HG02571 (cell line): ENCODE measurements around the gene ATG9B.

Experiments
- ATAC-seq: cut with Tn5 transposase; IDR thresholded peaks from one replicate; pipeline ENCODE4 v1.9.1; 2021; ENCODE audit warnings: mild to moderate bottlenecking, moderate library complexity; ENCODE audit not compliant: unreplicated experiment

Gene ATG9B

GRCh38 chr7:150988230-150989226 is 35.8 kb downstream of the ATG9B start:
- ATAC-seq = no peak

- ATAC-seq = no peak
Observed at GRCh38 chr7:150986556-150986955, 37.7 kb downstream of the ATG9B start.

GRCh38 chr7:150986099-150986512 is 38.2 kb downstream of the ATG9B start:
- ATAC-seq = no peak

- no peak for ATAC-seq
Observed at GRCh38 chr7:150983893-150984368, 40.4 kb downstream of the ATG9B start.

- ATAC-seq = no peak
Observed at GRCh38 chr7:150982351-150982750, 41.9 kb downstream of the ATG9B start.

GRCh38 chr7:150981644-150982043 is 42.6 kb downstream of the ATG9B start:
- no peak for ATAC-seq

- ATAC-seq = no peak
Observed at GRCh38 chr7:150980663-150981062, 43.6 kb downstream of the ATG9B start.

- ATAC-seq = no peak
Observed at GRCh38 chr7:150979713-150980390, 44.4 kb downstream of the ATG9B start.

- ATAC-seq = no peak
Observed at GRCh38 chr7:150978126-150978789, 46.0 kb downstream of the ATG9B start, which contains the start of gene KCNH2. TSS of gene KCNH2 (minus strand) at chr7:150978321. CDS start at chr7:150977913, 408 bp downstream.

GRCh38 chr7:150977382-150978125 is 46.7 kb downstream of the ATG9B start:
- no peak for ATAC-seq

GRCh38 chr7:150976529-150977381 is 47.5 kb downstream of the ATG9B start:
- ATAC-seq = no peak

- ATAC-seq = no peak
Observed at GRCh38 chr7:150975536-150976319, 48.6 kb downstream of the ATG9B start.

GRCh38 chr7:150974468-150975391 is 49.6 kb downstream of the ATG9B start:
- peak; percentile 45 for ATAC-seq

GRCh38 chr7:150973571-150974451 is 50.5 kb downstream of the ATG9B start:
- ATAC-seq = no peak

- no peak for ATAC-seq
Observed at GRCh38 chr7:150972741-150973140, 51.6 kb downstream of the ATG9B start.

- no peak for ATAC-seq
Observed at GRCh38 chr7:150972023-150972468, 52.2 kb downstream of the ATG9B start.
